ENCODE results near the gene PCGF3. TPM values are rescaled to one million over a fixed set of nuclear protein-coding genes. Genes with fewer than 3 reads are reported as not detected.

Gene PCGF3
- total RNA-seq, 1 experiment from 2014 or later, result 66.3 TPM

GRCh38 chr4:766152-766515, 60.5 kb downstream of the PCGF3 start:
- TF ChIP-seq POLR2A (IDR thresholded peaks at IDR 0.05; ENCODE audit: borderline replicate concordance, extremely low read depth, insufficient read depth, insufficient read length), result no peak
- no peak for TF ChIP-seq YY1 (IDR thresholded peaks at IDR 0.05; ENCODE audit: extremely low read depth, insufficient replicate concordance, low read depth, low read length)
- TF ChIP-seq JUND (IDR thresholded peaks at IDR 0.05), result no peak; the same call in 1 of the 2 replicates
- peak; percentile 19; the same call in 1 of the 2 replicates for TF ChIP-seq SP1 (IDR thresholded peaks at IDR 0.05; ENCODE audit: low read depth)
- no peak for TF ChIP-seq EGR1 (IDR thresholded peaks at IDR 0.05; ENCODE audit: low read depth)
- no peak for TF ChIP-seq CBX3 (IDR thresholded peaks at IDR 0.05; ENCODE audit: low read depth)
- TF ChIP-seq EZH2 (IDR thresholded peaks at IDR 0.05), result no peak
- TF ChIP-seq FOSL1 (IDR thresholded peaks at IDR 0.05; ENCODE audit: low read depth), result no peak
- no peak for TF ChIP-seq ELF1 (IDR thresholded peaks at IDR 0.05; ENCODE audit: borderline replicate concordance, low read depth)
- no peak for TF ChIP-seq ZNF274 (IDR thresholded peaks at IDR 0.05; ENCODE audit: low read depth, low read length)
- no peak for TF ChIP-seq SRF (IDR thresholded peaks at IDR 0.05; ENCODE audit: low read depth)
- no peak for TF ChIP-seq ZFX (IDR thresholded peaks at IDR 0.05)
- no peak for TF ChIP-seq ZBTB33 (IDR thresholded peaks at IDR 0.05; ENCODE audit: extremely low read depth, insufficient replicate concordance, low read length)
- TF ChIP-seq REST (IDR thresholded peaks at IDR 0.05; ENCODE audit: low read depth), result no peak
- no peak for TF ChIP-seq CTCF (IDR thresholded peaks at IDR 0.05 in 2 of 3, conservative IDR thresholded peaks at IDR 0.05 in 1 of 3; ENCODE audit: borderline replicate concordance in 1 of 3, insufficient read depth in 1 of 3, low read depth in 2 of 3, low read length in 2 of 3)
- peak; percentile 42 for TF ChIP-seq POLR2AphosphoS5 (IDR thresholded peaks at IDR 0.05; ENCODE audit: low read depth, low read length)
- no peak overlapping the region for H3K4me3 ChIP-seq (replicated peaks in 1 of 2; ENCODE audit: low read depth in 1 of 2, low read length in 2 of 2)
- H3K36me3 ChIP-seq (ENCODE audit: control insufficient read depth in 1 of 2, insufficient read depth in 2 of 2, low read length in 2 of 2), result peaks cover 36 to 39% of the 10 kb centered on the region in 2 experiments
- H3K4me1 ChIP-seq (ENCODE audit: control insufficient read depth in 1 of 2, insufficient read depth in 2 of 2, low read length in 2 of 2), result no peaks in the 10 kb centered on the region; a peak in 1 of 4 replicates
- peaks cover 5% of the 10 kb centered on the region; the same call in 1 of the 2 replicates for H4K20me1 ChIP-seq (ENCODE audit: insufficient read depth)
- intact Hi-C loops (cut with micrococcal nuclease), result loop anchor here (10.0 kb wide), 1 partner anchor 219 kb away; the partner anchor contains the start of gene IDUA
- ChIA-PET RAD21 (ENCODE audit: low non-redundant PET in 1 of 2, low total read pairs in 2 of 2, uncharacterized antibody in 2 of 2, unreplicated experiment in 2 of 2) (no interaction called here), POLR2A (interaction anchor here (1.0 kb wide), 1 partner anchor 92 kb away, joined by 3 read pairs; the partner anchor contains the start of genes ATP5ME and MYL5), CTCF (interaction anchor here (0.8 kb wide), 1 partner anchor 23 kb away, joined by 3 read pairs; no protein-coding TSS in a partner anchor)
- H3K4me2 ChIP-seq (ENCODE audit: low read length), result no peak overlapping the region
- no peak overlapping the region for H2AFZ ChIP-seq (ENCODE audit: low read depth, low read length, poor library complexity, severe bottlenecking)
- ATAC-seq (peak; percentile 32), DNase-seq (ENCODE audit: low read depth, low spot score) (no peak)
- H3K9me3 ChIP-seq (ENCODE audit: control insufficient read depth in 1 of 2, insufficient read depth in 1 of 2, low read depth in 1 of 2, low read length in 2 of 2), result no peaks in the 10 kb centered on the region
- no peak overlapping the region for H3K9ac ChIP-seq (ENCODE audit: low read length)
- no peaks in the 10 kb centered on the region for H3K9me2 ChIP-seq (ENCODE audit: insufficient read depth)
- no TSS peak for BruUV-seq (replicated peaks)
- no peak overlapping the region; the same call in 1 of the 2 replicates for H3K27ac ChIP-seq (ENCODE audit: low read depth, low read length)
- H3K27me3 ChIP-seq (ENCODE audit: insufficient read depth, low read length), result no peaks in the 10 kb centered on the region
- peaks cover 24% of the 10 kb centered on the region for H3K79me2 ChIP-seq (ENCODE audit: insufficient read depth, low read length)
